Sigmoid colon (tissue), 3 donors: ENCODE measurements around the gene GPHA2.

Experiments
- POLR2A ChIP-seq, 2 donors: fragments of 450-650 bp; IDR thresholded peaks; one replicate each; pipeline ENCODE4 v1.6.1; 2016; ENCODE audit warnings: antibody characterized with exemption in 2 of 2, mild to moderate bottlenecking in 2 of 2, moderate library complexity in 2 of 2
- TF ChIP-seq, protein P1 (sequence below), 4 experiments: fragments of 450-650 bp in 3 of 4; fragments of 200-600 bp in 1 of 4; IDR thresholded peaks; one replicate each; pipeline ENCODE4 v1.5.1; 2016 to 2019; ENCODE audit warnings: antibody characterized with exemption in 4 of 4, mild to moderate bottlenecking in 3 of 4, moderate library complexity in 2 of 4

DNA sequence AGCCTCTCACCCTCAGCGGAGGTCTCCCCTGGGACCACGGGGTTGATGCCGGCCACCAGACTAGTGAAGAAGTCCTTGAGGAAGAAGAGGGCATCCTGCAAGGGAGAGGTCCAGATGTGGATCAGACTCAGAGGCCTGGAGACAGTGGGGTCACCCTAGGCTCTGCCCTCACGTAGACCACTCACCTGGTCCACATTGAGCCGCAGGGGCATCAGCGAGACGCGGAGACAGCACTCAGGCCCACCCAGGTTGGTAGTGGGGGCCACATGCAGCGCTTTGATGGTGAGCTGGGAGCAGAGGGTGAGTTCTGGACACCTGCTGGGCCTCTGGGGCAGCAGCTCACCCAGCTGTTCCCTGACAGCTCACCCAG is 37.6 kb downstream of the GPHA2 start:
- TF ChIP-seq, protein P1, sequence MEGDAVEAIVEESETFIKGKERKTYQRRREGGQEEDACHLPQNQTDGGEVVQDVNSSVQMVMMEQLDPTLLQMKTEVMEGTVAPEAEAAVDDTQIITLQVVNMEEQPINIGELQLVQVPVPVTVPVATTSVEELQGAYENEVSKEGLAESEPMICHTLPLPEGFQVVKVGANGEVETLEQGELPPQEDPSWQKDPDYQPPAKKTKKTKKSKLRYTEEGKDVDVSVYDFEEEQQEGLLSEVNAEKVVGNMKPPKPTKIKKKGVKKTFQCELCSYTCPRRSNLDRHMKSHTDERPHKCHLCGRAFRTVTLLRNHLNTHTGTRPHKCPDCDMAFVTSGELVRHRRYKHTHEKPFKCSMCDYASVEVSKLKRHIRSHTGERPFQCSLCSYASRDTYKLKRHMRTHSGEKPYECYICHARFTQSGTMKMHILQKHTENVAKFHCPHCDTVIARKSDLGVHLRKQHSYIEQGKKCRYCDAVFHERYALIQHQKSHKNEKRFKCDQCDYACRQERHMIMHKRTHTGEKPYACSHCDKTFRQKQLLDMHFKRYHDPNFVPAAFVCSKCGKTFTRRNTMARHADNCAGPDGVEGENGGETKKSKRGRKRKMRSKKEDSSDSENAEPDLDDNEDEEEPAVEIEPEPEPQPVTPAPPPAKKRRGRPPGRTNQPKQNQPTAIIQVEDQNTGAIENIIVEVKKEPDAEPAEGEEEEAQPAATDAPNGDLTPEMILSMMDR (IDR thresholded peaks at IDR 0.05), result no peak
- TF ChIP-seq POLR2A (IDR thresholded peaks at IDR 0.05), result no peak
